Measurements from ENCODE around the gene ABITRAM. TPM values are rescaled to one million over a fixed set of nuclear protein-coding genes. Genes with fewer than 3 reads are reported as not detected.

The ABITRAM gene
- total and polyA plus RNA-seq, 2 of the 13 experiments (the other 11 are each of a cell fraction or from before 2014, with no cell fraction given) = 10.2 to 21.6 TPM

- FAIRE-seq (peak; percentile 51), ATAC-seq (peak; percentile 8), DNase-seq (ENCODE audit: low spot score) (no peak)
- Histone ChIP-seq H3K27ac (ENCODE audit: extremely low read length, insufficient read depth, low read length) (peak overlapping the region; percentile 99), H3K36me3 (replicated peaks in 1 of 2; ENCODE audit: control insufficient read depth in 1 of 2, insufficient read depth in 2 of 2, low read length in 2 of 2) (peaks cover 12 to 28% of the 10 kb centered on the region in 2 experiments), H3K27me3 (ENCODE audit: control insufficient read depth in 1 of 2, insufficient read depth in 2 of 2, low read length in 2 of 2) (no peaks in the 10 kb centered on the region), H2AFZ (ENCODE audit: low read length) (no peak overlapping the region), H3K9me3 (ENCODE audit: low read length) (no peaks in the 10 kb centered on the region), H3K4me1 (ENCODE audit: insufficient read depth, low read length) (peaks cover 90% of the 10 kb centered on the region), H4K20me1 (ENCODE audit: insufficient read depth, low read length) (no peaks in the 10 kb centered on the region), H3K9ac (ENCODE audit: insufficient read depth, low read depth, low read length) (peak overlapping the region; percentile 93), H3K79me2 (ENCODE audit: insufficient read depth, low read length) (peaks cover 70% of the 10 kb centered on the region), H3K4me3 (replicated peaks in 1 of 3; ENCODE audit: insufficient read depth in 1 of 3, low read depth in 2 of 3, low read length in 3 of 3) (peak overlapping the region; percentile 57 to 67 (median 66)), H3K4me2 (ENCODE audit: low read depth, low read length) (peak overlapping the region; percentile 77)
- ChIA-PET POLR2A (interaction anchor here (1.0 to 4.7 kb wide), 10 partner anchors 9 to 109 kb away, joined by 3 to 45 read pairs (median 11); partner anchors contain the start of genes ABITRAM and ELP1), CTCF (ENCODE audit: low intra/inter-chr PET ratio, low total read pairs) (no interaction called here)
- intact Hi-C loops (cut with micrococcal nuclease; ENCODE audit: unreplicated experiment) = loop anchor here (5.0 kb wide), 1 partner anchor 48 kb away; the partner anchor contains the start of genes ABITRAM and ELP1
- WGBS (ENCODE audit: low lambda C conversion rate) = 5% methylated on average over 3 of the region's 3 CpGs
- in situ Hi-C loops (cut with HindIII; ENCODE audit: extremely low pct_ligation_motif_present, low pct_unique_long_range_greater_than_20kb) = loop anchor here (5.0 kb wide), 1 partner anchor 48 kb away; the partner anchor contains the start of genes ABITRAM and ELP1
- BruUV-seq (replicated peaks) = no TSS peak
- TF ChIP-seq DRAP1 (CRISPR knock-in tag; IDR thresholded peaks at IDR 0.05) = 0 out of 2 replicates have a peak, but pooled peaks have one; percentile 31
- peak; percentile 50; the same call in 1 of the 2 replicates for TF ChIP-seq SIN3A (IDR thresholded peaks at IDR 0.05; ENCODE audit: borderline replicate concordance, low read depth, low read length)
- peak; percentile 32; the same call in 1 of the 2 replicates for TF ChIP-seq ZNF644 (CRISPR knock-in tag; IDR thresholded peaks at IDR 0.05; ENCODE audit: low read depth)
- TF ChIP-seq ELF3 (CRISPR knock-in tag; IDR thresholded peaks at IDR 0.05) = no peak
- TF ChIP-seq POLR2AphosphoS5 (IDR thresholded peaks at IDR 0.05; ENCODE audit: low read depth, low read length) = peak; percentile 61
- no peak for TF ChIP-seq FOXA1 (IDR thresholded peaks at IDR 0.05)
- no peak for TF ChIP-seq FOXA1 (CRISPR knock-in tag; IDR thresholded peaks at IDR 0.05)
- no peak for TF ChIP-seq ZNF136 (CRISPR knock-in tag; IDR thresholded peaks at IDR 0.05; ENCODE audit: low read depth)
- TF ChIP-seq MYPOP (CRISPR knock-in tag; IDR thresholded peaks at IDR 0.05) = no peak
- TF ChIP-seq ZNF230 (CRISPR knock-in tag; IDR thresholded peaks at IDR 0.05) = no peak
- peak; percentile 9 for TF ChIP-seq YY1 (IDR thresholded peaks at IDR 0.05; ENCODE audit: insufficient read depth, insufficient replicate concordance, low read depth, low read length)
- TF ChIP-seq SYNCRIP (IDR thresholded peaks at IDR 0.05; ENCODE audit: insufficient read depth, low read depth, low read length) = no peak
- TF ChIP-seq SALL1 (CRISPR knock-in tag; IDR thresholded peaks at IDR 0.05) = peak; percentile 73
- peak; percentile 51 for TF ChIP-seq MED1 (CRISPR knock-in tag; IDR thresholded peaks at IDR 0.05)
- TF ChIP-seq SAP130 (CRISPR knock-in tag; IDR thresholded peaks at IDR 0.05; ENCODE audit: low read depth) = peak; percentile 52
- TF ChIP-seq PATZ1 (CRISPR knock-in tag; IDR thresholded peaks at IDR 0.05) = peak; percentile 54
- no peak for TF ChIP-seq RAD21 (CRISPR knock-in tag; IDR thresholded peaks at IDR 0.05)
- TF ChIP-seq ETV6 (CRISPR knock-in tag; conservative IDR thresholded peaks at IDR 0.05) = no peak
- TF ChIP-seq FOSL1 (CRISPR knock-in tag; IDR thresholded peaks at IDR 0.05; ENCODE audit: borderline replicate concordance) = no peak
- no peak for TF ChIP-seq ZNF256 (CRISPR knock-in tag; conservative IDR thresholded peaks at IDR 0.05)
- TF ChIP-seq TFDP1 (CRISPR knock-in tag; IDR thresholded peaks at IDR 0.05; ENCODE audit: borderline replicate concordance) = peak; percentile 53; the same call in 1 of the 2 replicates
Measured at GRCh38 chr9:108884701-108885100, 49.5 kb upstream of the ABITRAM start.
